Ishikawa (cell line): Measurements from ENCODE around the gene SLC25A39.

ENCODE experiments used
- CEBPB ChIP-seq: IDR thresholded peaks from 2 replicates; pipeline ENCODE4 v1.6.1; 2012
- CREB1 ChIP-seq: IDR thresholded peaks from 2 replicates; pipeline ENCODE4 v1.6.1; 2012; ENCODE audit warnings: low read depth
- EGR1 ChIP-seq: IDR thresholded peaks from 2 replicates; pipeline ENCODE4 v1.6.1; 2012
- EP300 ChIP-seq: IDR thresholded peaks from 2 replicates; pipeline ENCODE4 v1.6.1; 2012; ENCODE audit warnings: borderline replicate concordance
- FOXM1 ChIP-seq: IDR thresholded peaks from 2 replicates; pipeline ENCODE4 v1.6.1; 2012; ENCODE audit warnings: low read depth, borderline replicate concordance
- NFIC ChIP-seq: IDR thresholded peaks from 2 replicates; pipeline ENCODE4 v1.6.1; 2012
- RAD21 ChIP-seq: IDR thresholded peaks from 2 replicates; pipeline ENCODE4 v1.6.1; 2012; ENCODE audit warnings: low read depth
- TAF1 ChIP-seq: IDR thresholded peaks from 2 replicates; pipeline ENCODE4 v1.6.1; 2012; ENCODE audit warnings: low read depth, mild to moderate bottlenecking
- TCF12 ChIP-seq: IDR thresholded peaks from 2 replicates; pipeline ENCODE4 v1.6.1; 2012; ENCODE audit warnings: low read depth
- TEAD4 ChIP-seq: IDR thresholded peaks from 2 replicates; pipeline ENCODE4 v1.6.1; 2012
- YY1 ChIP-seq: IDR thresholded peaks from 2 replicates; pipeline ENCODE4 v1.6.1; 2012; ENCODE audit warnings: low read depth
- ZBTB7A ChIP-seq: IDR thresholded peaks from 2 replicates; pipeline ENCODE4 v1.6.1; 2012; ENCODE audit warnings: low read depth
- TF ChIP-seq, protein P1 (sequence below): IDR thresholded peaks from 2 replicates; pipeline ENCODE4 v1.6.1; 2012
- TF ChIP-seq, protein P2 (sequence below): IDR thresholded peaks from 2 replicates; pipeline ENCODE4 v1.6.1; 2012
- TF ChIP-seq, protein P3 (sequence below): IDR thresholded peaks from 2 replicates; pipeline ENCODE4 v1.6.1; 2012; ENCODE audit warnings: low read depth, mild to moderate bottlenecking

The SLC25A39 gene

DNA sequence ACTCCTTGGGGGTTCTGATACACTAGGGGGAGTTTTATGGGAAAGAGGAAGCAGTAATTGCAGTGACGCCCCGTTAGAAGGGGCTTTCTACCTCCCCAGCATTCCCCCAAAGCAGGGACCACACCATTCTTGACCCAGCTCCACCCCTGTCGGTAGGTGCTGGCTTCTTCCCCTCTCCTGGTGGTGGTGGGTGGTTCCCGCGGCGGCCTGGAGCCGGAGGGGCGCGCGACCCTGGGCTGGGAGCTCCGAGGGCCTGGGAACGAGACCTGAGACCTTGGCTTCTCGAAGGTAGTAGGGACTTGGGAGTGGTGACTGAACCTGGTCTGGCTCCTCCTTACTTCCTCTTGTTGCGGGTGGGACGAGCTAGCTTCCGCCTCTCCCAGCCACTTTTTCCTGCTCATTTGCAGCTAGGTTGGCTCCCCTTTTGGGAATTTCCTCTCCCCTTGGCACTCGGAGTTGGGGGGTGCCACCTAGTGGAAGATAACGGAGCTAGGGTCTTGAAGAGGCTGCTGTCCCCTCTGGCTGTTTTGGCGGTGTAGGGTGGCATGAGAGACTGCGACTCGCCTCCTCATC lies 20.9 kb upstream of the SLC25A39 start:
- TF ChIP-seq EGR1 (no peak), ZBTB7A (0 out of 2 replicates have a peak, but pooled peaks have one; percentile 73), TCF12 (0 out of 2 replicates have a peak, but pooled peaks have one; percentile 1), RAD21 (peak; percentile 44; the same call in 1 of the 2 replicates), NFIC (no peak)

DNA sequence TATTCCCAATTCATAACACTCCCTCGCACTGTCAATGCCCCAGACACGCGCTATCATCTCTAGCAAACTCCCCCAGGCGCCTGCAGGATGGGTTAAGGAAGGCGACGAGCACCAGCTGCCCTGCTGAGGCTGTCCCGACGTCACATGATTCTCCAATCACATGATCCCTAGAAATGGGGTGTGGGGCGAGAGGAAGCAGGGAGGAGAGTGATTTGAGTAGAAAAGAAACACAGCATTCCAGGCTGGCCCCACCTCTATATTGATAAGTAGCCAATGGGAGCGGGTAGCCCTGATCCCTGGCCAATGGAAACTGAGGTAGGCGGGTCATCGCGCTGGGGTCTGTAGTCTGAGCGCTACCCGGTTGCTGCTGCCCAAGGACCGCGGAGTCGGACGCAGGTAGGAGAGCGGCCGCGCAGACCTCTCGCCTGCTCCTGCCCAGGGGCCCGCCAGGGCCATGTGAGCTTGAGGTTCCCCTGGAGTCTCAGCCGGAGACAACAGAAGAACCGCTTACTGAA lies 20.4 kb upstream of the SLC25A39 start, which contains the start of gene GRN:
Gene GRN (plus strand): TSS at position 364 of the 515 bp plus-strand sequence. CDS start 3,863 bp downstream, outside the sequence.
- TF ChIP-seq, protein P1, sequence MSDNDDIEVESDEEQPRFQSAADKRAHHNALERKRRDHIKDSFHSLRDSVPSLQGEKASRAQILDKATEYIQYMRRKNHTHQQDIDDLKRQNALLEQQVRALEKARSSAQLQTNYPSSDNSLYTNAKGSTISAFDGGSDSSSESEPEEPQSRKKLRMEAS, result peak; percentile 85
- TF ChIP-seq ZBTB7A (no peak), CEBPB (no peak), EGR1 (peak; percentile 18; the same call in 1 of the 2 replicates), TAF1 (peak; percentile 92), TCF12 (peak; percentile 60; the same call in 1 of the 2 replicates), RAD21 (0 out of 2 replicates have a peak, but pooled peaks have one; percentile 1), EP300 (peak; percentile 68; the same call in 1 of the 2 replicates), NFIC (no peak; the same call in 1 of the 2 replicates), TEAD4 (peak; percentile 77), FOXM1 (0 out of 2 replicates have a peak, but pooled peaks have one; percentile 40), CREB1 (no peak), YY1 (peak; percentile 57; the same call in 1 of the 2 replicates)
- TF ChIP-seq, protein P2, sequence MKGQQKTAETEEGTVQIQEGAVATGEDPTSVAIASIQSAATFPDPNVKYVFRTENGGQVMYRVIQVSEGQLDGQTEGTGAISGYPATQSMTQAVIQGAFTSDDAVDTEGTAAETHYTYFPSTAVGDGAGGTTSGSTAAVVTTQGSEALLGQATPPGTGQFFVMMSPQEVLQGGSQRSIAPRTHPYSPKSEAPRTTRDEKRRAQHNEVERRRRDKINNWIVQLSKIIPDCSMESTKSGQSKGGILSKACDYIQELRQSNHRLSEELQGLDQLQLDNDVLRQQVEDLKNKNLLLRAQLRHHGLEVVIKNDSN, result peak; percentile 100
- TF ChIP-seq, protein P3, sequence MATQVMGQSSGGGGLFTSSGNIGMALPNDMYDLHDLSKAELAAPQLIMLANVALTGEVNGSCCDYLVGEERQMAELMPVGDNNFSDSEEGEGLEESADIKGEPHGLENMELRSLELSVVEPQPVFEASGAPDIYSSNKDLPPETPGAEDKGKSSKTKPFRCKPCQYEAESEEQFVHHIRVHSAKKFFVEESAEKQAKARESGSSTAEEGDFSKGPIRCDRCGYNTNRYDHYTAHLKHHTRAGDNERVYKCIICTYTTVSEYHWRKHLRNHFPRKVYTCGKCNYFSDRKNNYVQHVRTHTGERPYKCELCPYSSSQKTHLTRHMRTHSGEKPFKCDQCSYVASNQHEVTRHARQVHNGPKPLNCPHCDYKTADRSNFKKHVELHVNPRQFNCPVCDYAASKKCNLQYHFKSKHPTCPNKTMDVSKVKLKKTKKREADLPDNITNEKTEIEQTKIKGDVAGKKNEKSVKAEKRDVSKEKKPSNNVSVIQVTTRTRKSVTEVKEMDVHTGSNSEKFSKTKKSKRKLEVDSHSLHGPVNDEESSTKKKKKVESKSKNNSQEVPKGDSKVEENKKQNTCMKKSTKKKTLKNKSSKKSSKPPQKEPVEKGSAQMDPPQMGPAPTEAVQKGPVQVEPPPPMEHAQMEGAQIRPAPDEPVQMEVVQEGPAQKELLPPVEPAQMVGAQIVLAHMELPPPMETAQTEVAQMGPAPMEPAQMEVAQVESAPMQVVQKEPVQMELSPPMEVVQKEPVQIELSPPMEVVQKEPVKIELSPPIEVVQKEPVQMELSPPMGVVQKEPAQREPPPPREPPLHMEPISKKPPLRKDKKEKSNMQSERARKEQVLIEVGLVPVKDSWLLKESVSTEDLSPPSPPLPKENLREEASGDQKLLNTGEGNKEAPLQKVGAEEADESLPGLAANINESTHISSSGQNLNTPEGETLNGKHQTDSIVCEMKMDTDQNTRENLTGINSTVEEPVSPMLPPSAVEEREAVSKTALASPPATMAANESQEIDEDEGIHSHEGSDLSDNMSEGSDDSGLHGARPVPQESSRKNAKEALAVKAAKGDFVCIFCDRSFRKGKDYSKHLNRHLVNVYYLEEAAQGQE, result no peak

DNA sequence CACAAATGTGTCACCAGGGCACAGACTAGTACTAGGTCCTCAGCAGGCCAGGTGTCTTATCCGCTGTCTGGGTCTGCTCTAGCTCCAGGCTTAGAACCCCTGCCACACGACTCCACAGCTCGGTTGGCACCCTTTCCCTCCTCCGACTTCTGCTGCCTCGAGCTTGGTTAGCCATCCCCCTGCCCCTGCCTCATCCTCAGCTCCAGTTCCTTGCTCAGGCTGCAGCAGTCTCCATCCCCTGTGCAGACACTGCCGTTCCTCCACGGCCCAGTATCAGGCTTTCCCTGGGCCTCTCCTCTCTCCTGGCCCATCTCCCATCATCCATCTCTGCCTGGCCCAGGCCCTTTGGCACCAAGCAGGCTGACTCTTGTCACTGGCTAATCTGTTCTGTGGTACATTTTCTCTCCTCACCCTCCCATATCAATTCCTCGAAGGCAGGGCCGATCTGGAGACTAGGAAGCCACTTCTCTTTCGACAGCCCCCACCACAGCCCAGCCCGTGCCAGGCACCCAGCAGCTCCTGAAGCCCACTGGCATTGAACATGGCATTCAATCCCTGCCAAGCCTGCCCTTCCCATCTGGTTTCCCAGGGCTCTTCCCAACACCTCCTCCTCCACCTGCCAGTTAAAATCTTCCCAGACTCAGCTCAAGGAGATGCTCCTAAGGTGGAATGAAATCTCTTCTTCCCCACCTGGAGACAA lies 19.0 kb upstream of the SLC25A39 start:
- TF ChIP-seq TCF12 (no peak), YY1 (no peak), TEAD4 (no peak), CREB1 (no peak), FOXM1 (no peak), TAF1 (no peak)
- TF ChIP-seq, protein P3, result no peak

DNA sequence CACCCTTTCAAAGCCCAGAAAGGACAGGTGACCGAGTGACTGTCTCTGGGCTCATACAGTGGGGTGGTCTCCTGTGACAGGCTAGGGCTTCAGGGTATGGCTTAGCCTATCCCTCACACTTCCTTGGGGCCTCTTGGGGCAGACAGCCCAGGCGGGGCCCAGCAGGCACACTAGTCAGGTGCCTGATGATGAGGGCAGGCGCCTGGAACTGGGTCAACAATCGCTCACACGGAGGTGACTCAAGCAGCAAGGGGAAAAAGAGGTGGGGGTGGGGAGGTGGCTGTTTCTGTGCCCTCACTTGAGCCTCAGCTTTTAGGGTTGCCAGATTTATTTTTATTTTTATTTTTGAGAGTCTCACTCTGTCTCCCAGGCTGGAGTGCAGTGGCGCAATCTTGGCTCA lies 14.1 kb upstream of the SLC25A39 start:
- TF ChIP-seq FOXM1 (no peak), CEBPB (no peak), TCF12 (no peak), ZBTB7A (no peak), YY1 (no peak), NFIC (no peak), RAD21 (no peak), EP300 (no peak), TEAD4 (no peak), EGR1 (no peak), TAF1 (no peak), CREB1 (no peak)
- TF ChIP-seq, protein P3, result no peak
- TF ChIP-seq, protein P2, result no peak
- TF ChIP-seq, protein P1, result no peak
